NCI-H1048 (cell line): Measurements from ENCODE around the gene PKHD1.

Experiments used
- DNase-seq: peaks from one replicate; lab custom pipeline; 2025; lab: John Stamatoyannopoulos, UW

The PKHD1 gene

DNA sequence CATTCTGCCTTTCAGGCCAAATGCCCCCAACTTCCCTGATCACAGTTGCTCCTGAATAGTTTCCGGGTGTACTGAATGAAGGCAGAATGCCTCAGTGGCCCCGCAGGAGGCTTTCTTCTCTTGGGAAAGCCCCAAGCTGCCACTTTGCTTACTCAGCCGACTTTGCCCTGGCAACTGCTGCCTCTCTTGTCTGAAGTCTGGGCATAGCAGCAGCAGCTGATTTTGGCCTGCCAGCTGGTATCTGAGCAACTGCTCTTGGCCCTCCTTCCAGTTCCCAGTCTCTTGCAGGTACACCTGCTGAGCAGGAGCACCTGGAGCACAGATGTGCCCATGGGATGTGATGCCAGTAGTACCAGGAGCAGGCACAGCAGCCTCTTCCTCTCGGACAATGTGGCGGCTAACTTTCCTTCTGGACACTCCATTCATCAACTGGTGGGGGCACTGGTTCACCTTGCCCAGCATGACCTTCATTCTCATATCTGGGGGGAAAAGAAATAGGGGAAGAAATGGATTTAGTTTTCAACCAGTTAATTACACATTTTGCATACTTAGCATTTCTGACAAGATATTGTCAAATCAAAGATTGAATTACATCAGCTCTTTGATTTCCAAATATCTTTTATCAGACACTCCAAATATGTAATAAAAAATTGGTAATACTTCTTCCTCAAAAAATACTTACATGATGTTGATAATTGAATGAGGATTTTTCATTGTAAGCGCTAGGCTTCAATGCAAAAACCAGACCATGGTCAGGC lies 468.2 kb downstream of the PKHD1 start:
- DNase-seq: no peak

DNA sequence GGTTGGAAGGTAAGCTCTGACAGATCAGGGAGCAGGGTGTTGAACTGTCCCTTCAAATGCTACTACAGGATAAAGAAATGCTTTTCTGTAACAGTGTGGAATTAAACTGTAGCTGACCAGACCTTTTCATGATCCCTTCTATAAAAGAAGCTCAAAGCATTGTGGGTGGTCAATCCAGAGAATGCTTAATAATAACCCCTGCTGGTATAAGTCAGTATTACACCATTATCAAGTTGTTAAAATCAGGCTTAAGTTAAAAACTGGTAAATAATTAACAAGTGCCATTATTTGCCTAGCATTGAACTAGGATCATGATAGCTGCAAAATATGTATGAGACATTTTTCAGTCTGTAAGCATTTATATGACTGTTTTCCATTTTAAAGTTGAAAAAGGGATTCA lies 468.9 kb downstream of the PKHD1 start:
- no peak for DNase-seq

DNA sequence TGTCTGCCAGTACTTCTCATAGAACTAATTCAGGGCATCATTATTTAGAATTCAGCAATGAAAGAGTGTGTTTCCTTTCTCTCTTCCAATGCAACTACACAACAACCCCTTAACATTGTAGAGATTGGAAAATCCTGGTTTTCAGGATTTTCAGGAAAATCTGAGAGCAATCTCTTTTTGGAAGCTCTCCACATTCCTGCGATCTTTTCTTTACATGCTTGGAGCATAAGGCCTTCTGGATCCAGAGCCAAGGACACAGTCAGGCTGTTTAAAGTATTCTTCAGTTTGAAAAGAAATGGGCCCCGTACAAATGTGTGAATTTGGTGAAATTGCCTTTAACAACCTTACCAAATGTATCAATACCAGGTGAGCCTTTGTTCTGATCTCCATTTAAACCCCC lies 469.7 kb downstream of the PKHD1 start:
- DNase-seq: no peak

DNA sequence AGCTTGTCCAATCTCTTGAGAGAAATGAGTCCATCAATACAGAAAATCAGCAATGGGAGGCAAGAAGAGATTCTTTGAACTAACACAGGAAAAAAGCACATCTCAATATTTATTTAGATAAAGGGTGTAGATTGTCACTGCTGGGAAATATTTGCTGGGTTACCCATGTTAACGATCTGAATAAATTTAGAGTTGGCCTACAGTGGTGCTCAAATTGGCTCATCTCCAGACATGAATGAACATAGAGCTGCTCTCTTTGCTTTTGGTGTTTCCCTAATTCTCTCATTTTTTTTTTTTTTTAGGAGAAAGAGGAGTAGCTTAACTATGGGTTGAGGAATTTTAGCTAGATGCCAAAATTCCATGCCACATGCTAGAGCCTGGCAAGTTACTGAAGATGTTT lies 471.2 kb downstream of the PKHD1 start:
- no peak for DNase-seq

DNA sequence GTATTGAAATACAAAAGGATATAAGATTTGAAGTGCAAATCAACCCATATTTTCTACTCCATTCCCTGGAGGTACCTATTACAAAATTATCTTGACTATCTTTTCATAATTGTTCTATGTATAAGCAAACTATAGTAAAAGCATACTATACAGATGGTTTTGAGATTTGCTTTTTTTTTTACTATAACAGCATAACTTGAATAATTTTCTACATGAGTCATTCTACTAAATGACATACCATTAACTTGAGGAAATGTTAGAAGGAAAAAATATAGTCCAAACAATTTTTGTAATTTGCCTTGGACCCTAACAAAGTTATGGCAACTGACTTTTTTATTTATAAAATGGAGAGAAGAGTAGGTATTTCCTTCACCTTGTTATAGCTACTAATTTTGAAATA lies 472.7 kb downstream of the PKHD1 start:
- no peak for DNase-seq

DNA sequence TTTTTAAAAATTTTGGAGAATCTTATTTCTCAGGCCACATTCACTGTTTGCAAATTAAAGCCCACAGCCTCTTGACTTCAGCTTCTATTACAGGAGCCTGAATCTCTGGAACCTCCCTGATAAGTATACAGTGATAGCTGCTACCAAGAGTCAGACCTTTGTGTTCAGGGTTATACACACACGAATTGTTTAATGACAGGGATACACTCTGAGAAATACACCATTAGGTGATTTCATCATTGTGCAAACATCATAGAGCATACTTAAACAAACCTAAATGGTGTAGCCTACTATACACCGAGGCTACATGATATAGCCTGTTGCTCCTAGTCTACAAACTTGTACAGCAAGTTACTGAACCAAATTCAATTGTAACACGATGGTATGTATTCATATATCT lies 473.9 kb downstream of the PKHD1 start:
- DNase-seq: no peak

DNA sequence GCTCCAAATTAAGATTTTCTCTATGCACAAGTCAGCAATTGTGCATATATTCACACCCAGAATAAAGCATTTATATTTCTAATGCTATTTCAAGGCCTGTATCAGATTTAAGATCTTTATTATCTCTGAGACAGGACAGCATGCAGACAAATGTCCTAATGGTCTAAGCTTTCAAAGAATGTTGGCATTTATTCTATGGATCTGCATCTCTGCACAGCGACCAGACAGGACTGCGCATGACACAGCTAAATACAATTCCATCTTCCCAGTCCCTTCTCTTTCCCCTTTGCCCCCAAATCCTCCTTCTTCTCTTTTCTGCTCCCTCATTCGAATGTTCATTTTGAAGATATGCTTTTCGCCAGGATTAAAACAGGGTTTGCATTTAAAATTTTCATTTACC lies 478.5 kb downstream of the PKHD1 start:
- DNase-seq: no peak

DNA sequence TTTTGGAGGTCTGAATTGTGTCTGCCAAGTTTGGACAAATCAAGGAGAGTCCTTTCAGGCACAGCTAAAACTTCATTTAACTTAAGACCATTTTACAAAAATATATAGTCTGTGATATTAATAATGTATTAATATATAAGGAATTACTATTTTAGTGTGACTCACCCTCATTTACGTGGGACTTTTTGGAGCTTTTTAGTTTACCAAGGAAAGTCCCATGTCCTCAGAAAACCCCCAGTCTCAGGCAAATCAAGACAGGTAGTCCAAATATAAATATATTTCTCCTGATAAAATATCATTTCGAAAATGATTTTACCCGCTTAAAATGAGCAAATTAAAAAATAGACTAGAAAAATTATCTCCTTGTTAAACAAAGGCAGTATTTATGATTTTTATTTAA lies 479.0 kb downstream of the PKHD1 start:
- DNase-seq: no peak

DNA sequence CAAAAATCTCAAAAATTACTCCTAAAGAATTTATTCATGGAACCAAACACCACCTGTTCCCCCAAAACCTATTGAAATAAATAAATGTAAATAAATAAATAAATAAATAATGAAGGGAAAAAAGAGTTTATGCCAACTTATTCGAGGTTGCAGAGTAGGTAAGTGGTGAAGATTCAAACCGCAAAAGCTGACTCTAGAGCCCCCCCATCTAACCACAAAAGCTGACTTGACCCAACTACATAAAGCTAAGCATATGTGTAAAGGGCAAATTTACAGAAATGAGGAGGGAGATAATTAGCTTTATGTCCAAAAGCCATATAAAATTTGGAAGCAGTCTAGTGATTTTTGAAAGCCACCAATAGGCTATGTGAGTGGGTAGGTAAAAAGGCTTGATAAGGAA lies 486.9 kb downstream of the PKHD1 start:
- DNase-seq: no peak

DNA sequence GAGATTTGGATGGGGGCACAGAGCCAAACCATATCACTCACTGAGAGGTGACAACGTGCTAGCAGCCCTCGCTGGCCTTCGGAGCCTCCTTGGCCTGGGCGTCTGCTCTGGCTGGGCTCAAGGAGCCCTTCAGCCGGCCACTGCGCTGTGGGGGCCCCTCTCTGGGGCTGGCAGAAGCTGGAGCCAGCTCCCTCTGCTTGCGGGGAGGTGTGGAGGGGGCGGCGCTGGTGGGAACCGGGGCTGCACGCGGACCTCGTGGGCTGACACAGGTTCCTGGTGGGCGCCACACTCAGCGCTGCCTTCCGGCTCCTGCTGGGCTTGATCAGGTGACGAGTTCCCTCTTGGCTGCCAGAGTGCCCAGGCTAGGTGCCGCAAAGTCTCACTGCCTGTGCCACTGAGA lies 489.2 kb downstream of the PKHD1 start:
- no peak for DNase-seq

DNA sequence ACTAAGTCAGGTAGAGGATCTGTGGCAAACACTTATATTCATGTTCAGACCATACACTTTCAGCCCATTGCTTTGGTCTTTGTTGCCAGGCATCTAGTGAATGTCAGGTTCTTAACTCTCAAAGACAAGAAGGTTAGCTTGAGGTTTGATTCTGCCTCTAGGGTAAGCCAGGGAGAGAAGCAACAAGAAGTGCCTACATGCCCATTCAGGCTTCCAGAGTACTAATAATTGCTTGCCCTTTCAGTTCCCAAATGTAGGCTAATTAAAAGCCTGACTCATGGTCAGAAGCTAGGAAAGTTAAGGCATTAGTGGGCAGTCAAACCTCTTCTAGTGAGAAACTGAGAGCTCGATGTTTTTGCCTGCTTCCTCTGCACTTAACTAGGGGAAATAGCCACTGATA lies 492.4 kb downstream of the PKHD1 start:
- no peak for DNase-seq

DNA sequence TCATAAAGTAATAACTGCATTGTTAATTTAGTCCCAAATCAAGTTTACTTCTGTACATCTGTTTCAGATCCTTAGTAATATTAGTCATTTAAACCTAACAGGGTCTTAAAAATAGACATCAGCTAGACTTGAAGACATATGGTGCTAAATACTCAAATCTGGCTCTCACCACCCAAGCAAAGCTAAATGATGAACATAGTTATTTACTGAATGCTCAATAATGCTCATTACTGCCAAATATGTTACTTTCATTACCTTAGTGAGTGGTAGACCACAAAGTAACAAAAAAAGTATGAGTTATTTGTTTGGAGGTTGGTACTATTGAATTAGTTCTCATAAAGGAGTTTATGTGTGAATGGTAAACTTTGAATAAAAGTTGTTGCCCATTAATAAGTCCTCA lies 502.1 kb downstream of the PKHD1 start:
- DNase-seq: no peak

DNA sequence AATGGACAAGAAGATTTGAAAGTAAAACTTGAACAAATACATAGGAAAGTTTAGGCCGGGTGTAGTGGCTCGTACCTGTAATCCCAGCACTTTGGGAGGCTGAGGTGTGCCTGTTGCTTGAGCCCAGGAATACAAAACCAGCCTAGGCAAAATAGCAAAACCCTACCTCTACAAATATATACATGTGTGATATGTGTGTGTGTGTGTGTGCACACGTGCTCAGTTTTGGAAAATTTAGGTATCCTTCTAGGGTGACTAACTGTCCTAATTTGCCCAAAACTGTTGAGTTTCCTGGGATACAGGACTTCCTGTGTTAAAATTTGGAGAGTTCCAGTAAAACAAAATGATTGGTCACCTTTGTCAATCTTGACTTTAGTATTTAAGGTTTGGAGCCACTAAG lies 503.2 kb downstream of the PKHD1 start:
- DNase-seq: no peak

DNA sequence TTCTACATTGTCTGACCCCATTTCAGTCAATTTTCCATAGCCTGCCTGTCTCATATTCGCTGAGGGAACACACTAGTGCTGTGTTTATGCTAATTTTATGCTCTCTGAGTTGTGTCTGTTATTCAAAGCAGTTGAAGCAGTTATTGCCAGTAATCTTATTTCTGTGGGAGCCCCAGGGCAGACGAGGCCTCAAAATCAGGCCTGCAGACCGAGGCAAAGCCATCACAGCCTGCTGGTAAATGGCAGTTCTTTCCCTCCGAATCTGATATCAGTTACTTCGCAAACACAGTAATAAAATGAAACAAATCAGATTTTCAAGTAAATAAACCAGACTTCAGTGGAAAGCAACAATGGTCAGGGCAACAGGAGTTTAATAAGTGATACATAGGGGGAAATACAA lies 508.4 kb downstream of the PKHD1 start:
- DNase-seq: peak; percentile 84

DNA sequence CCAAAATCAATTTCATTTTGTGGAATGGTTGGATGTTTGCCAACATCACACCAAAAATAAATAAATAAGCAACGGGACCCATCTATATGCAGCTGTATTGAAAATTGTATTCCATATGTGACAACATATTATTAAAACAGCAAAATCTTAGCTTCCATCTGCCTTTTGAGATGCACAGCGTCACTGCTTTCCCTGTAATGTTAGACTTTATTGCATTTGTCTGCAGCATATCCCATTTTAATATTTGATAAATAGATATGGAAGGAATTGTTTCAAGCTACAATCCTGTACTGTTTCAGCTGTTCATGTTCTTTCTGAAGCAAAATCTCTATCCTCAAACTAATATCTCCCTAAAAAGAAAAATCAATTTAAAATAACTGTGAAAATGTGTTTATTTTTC lies 509.1 kb downstream of the PKHD1 start:
- no peak for DNase-seq

DNA sequence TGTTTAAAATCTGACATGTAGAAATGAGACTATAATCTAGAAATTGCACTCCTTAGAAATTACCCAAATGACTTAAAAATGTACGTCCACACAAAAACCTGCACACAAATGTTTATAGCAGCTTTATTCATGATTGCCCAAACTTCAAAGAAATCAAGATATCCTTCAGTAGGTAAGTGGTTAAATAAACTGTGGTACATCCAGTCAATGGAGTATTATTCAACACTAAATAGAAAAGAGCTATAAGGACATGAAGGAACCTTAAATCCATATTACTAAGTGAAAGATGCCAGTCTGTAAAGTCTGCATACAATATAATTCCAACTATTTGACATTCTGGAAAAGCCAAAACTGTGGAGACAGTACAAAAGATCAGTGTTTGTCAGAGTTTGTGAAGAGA lies 513.4 kb downstream of the PKHD1 start:
- DNase-seq: no peak

DNA sequence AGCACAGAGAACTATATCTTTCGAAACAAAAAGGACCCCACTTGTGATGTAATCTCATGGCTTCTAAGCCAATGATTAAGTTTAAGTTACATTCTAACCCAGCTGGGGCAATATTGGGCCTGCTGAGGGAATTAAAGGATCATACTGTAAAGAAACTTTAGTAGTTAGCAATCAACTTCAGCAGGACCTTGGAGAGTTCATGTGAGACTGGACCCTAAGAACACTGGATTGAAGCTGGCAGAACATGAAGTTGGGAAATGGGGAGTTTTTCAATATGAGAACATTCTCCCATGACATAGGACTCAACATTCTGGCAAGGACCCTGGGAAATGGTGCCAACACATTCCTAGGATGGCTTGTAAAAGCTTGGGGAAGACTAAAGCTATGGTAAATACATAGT lies 516.2 kb downstream of the PKHD1 start:
- no peak for DNase-seq

DNA sequence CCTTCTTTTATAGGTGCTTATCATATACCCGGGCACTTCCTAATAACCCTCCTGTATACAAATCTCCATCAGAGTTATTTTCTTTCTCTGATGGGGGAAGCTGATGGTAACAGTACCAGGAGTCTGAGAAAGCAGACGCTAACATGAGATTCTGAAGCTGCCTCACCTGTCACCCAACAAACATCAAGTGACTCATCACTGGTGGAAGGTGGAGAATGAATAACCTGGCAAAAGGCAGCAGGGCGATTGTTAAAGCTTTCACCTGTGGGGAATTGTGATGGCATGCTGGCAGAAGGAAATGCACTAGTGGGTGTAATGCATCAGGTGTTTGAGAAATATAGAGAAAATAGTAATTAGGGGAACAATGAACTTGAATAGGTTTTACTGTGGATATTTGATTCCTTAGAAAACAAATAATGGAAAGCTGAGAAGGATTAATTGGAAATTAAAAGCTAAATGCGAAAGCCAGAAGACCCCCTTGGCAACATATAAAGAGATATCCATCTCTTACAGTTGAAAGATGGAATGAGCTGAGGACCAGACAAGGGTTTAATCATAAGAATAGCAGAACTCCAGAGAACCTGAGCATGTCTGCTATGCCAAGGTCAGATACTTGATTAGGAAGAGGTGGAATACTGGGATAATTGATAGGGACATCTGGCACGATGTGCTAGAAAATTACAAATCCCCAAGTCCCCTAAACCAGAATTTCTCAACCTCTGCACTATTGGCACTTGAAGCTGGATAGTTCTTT lies 517.1 kb downstream of the PKHD1 start:
- DNase-seq: no peak

DNA sequence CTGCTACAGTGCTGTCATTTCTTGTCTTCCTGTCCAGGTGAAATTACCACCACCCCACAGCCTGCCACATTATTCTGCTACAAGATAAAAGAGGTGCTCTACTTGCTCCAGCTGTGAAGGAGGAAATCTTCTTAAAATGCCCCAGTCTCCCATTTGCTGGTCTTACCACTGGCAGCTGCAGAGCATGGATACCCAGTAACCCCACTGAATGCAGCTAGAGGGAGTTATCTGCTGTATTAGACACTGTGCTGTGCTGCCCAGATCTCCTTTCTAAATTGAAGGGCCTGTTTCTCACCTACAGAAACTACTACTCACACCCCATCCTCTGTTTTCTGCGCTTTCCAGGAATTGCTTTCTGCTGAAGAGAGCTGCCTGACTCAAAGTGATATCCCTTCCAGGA lies 517.8 kb downstream of the PKHD1 start:
- no peak for DNase-seq

DNA sequence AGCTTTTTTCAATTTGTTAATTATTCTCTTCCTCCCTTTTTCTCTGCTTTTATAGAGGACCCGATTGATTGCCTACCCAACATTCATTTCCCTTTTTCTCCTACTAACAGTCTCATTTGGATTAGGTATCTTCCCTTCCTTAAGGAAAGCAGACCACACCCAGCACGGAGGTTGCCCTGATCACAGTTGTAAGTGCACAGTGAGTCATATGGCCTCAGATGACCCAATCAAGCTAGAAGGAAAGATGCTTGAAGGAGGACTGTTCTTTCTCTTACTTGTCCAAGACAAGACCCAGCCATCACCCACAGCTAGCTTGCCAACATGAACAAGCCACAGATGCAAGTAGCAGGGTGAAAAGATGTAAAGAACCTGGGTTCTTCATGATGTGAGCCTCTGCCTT lies 518.6 kb downstream of the PKHD1 start:
- no peak for DNase-seq

DNA sequence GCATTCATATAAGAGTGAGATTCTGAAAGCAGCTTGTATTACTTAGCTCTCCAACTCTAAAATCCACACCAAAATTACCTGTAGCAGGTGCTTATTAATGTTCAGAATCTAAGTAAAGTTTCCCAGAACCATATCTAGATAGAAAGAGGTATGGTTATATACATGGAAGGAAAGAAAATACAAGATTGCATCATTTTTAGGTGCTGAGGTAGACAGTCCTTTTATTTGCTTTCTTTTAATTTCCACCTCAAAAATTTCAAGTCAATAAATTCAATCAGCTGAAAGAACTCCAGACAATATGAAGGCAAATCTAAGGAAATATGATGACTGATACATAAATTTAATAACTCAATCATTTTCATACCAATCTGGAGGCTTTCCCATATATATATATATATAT lies 521.9 kb downstream of the PKHD1 start:
- no peak for DNase-seq
